Loucy (cell line): ENCODE measurements around the gene ATP6V0D1.

Experiments used
- H2AFZ ChIP-seq: fragments of 200-600 bp; sonication (generic); 2 replicates; pipeline ENCODE4 v1.6.0; 2016; ENCODE audit warnings: antibody characterized with exemption, mild to moderate bottlenecking, low read length, moderate library complexity
- H3F3A ChIP-seq: fragments of 200-600 bp; 2 replicates; pipeline ENCODE4 v1.6.0; 2016; ENCODE audit warnings: antibody characterized with exemption, low read depth, mild to moderate bottlenecking
- H3K27me3 ChIP-seq: fragments of 200-600 bp; sonication (generic); 2 replicates; pipeline ENCODE4 v1.6.1; 2014; ENCODE audit warnings: low read length, mild to moderate bottlenecking; ENCODE audit not compliant: insufficient read depth, poor library complexity, severe bottlenecking
- H3K36me3 ChIP-seq: fragments of 200-600 bp; sonication (generic); 2 replicates; pipeline ENCODE4 v1.6.1; 2016; ENCODE audit warnings: low read length; ENCODE audit not compliant: insufficient read depth
- H3K4me1 ChIP-seq: fragments of 200-600 bp; sonication (generic); 2 replicates; pipeline ENCODE4 v1.5.1; 2014; ENCODE audit warnings: low read length, mild to moderate bottlenecking; ENCODE audit not compliant: insufficient read depth, poor library complexity, severe bottlenecking
- H3K4me2 ChIP-seq: fragments of 200-600 bp; sonication (generic); 2 replicates; pipeline ENCODE4 v1.6.0; 2014; ENCODE audit warnings: antibody characterized with exemption, low read length, low read depth, mild to moderate bottlenecking; ENCODE audit not compliant: poor library complexity, severe bottlenecking
- H3K4me3 ChIP-seq: fragments of 200-600 bp; sonication (generic); 2 replicates; pipeline ENCODE4 v1.5.1; 2014; ENCODE audit warnings: low read length, mild to moderate bottlenecking, mixed read lengths; ENCODE audit not compliant: poor library complexity, severe bottlenecking
- H3K79me2 ChIP-seq: fragments of 200-600 bp; sonication (generic); 2 replicates; pipeline ENCODE4 v1.6.1; 2014; ENCODE audit warnings: low read length; ENCODE audit not compliant: insufficient read depth
- H3K9ac ChIP-seq: fragments of 200-600 bp; sonication (generic); 2 replicates; pipeline ENCODE4 v1.6.0; 2014; ENCODE audit warnings: mild to moderate bottlenecking, low read depth, low read length, moderate library complexity; ENCODE audit not compliant: poor library complexity, severe bottlenecking
- H3K9me2 ChIP-seq: fragments of 200-600 bp; sonication (generic); replicated peaks from 2 replicates; pipeline ENCODE4 v1.6.1; 2016; ENCODE audit warnings: low read depth, low read length, mixed read lengths
- H3K9me3 ChIP-seq: fragments of 200-600 bp; sonication (generic); 2 replicates; pipeline ENCODE4 v1.6.1; 2014; ENCODE audit warnings: mild to moderate bottlenecking, antibody characterized with exemption, low read length, low read depth; ENCODE audit not compliant: insufficient read depth
- H4K20me1 ChIP-seq: fragments of 200-600 bp; sonication (generic); 2 replicates; pipeline ENCODE4 v1.6.0; 2014; ENCODE audit warnings: antibody characterized with exemption, low read length, mild to moderate bottlenecking; ENCODE audit not compliant: insufficient read depth, poor library complexity, severe bottlenecking
- CTCF ChIP-seq: fragments of 200-600 bp; sonication (generic); conservative IDR thresholded peaks from 2 replicates; pipeline ENCODE4 v1.5.1; 2014; ENCODE audit warnings: mild to moderate bottlenecking, antibody characterized with exemption, low read length
- EZH2phosphoT487 ChIP-seq: fragments of 200-600 bp; IDR thresholded peaks from 2 replicates; pipeline ENCODE4 v1.6.1; 2018; ENCODE audit warnings: antibody characterized with exemption, mild to moderate bottlenecking, moderate library complexity, borderline replicate concordance

The ATP6V0D1 gene

GRCh38 chr16:67468731-67469130 lies 12.2 kb downstream of the ATP6V0D1 start:
- no peak for TF ChIP-seq CTCF
- peaks cover 9% of the 10 kb centered on the region; the same call in 1 of the 2 replicates for H3K79me2 ChIP-seq
- H3K27me3 ChIP-seq: no peaks in the 10 kb centered on the region
- H3K4me2 ChIP-seq: no peak overlapping the region
- no peaks in the 10 kb centered on the region for H3K9me3 ChIP-seq
- H3K36me3 ChIP-seq: no peaks in the 10 kb centered on the region
- H3F3A ChIP-seq: no peaks in the 10 kb centered on the region
- no peaks in the 10 kb centered on the region for H3K9me2 ChIP-seq
- H3K4me1 ChIP-seq: peaks cover 5% of the 10 kb centered on the region
- no peak overlapping the region for H3K4me3 ChIP-seq
- H2AFZ ChIP-seq: no peak overlapping the region
- H3K9ac ChIP-seq: no peak overlapping the region
- no peaks in the 10 kb centered on the region for H4K20me1 ChIP-seq

- H4K20me1 ChIP-seq: no peaks in the 10 kb centered on the region
- H3K9ac ChIP-seq: no peak overlapping the region
- H2AFZ ChIP-seq: no peak overlapping the region
- no peaks in the 10 kb centered on the region for H3F3A ChIP-seq
- H3K4me2 ChIP-seq: no peak overlapping the region
- peaks cover 5% of the 10 kb centered on the region for H3K4me1 ChIP-seq
- peaks cover 9% of the 10 kb centered on the region; the same call in 1 of the 2 replicates for H3K79me2 ChIP-seq
- no peaks in the 10 kb centered on the region for H3K27me3 ChIP-seq
- H3K4me3 ChIP-seq: no peak overlapping the region
- no peaks in the 10 kb centered on the region for H3K9me2 ChIP-seq
- H3K36me3 ChIP-seq: no peaks in the 10 kb centered on the region
- no peaks in the 10 kb centered on the region for H3K9me3 ChIP-seq
- TF ChIP-seq CTCF: no peak
- TF ChIP-seq EZH2phosphoT487: no peak
These were observed 14.4 kb downstream of the ATP6V0D1 start for GRCh38 chr16:67466581-67466980.

GRCh38 chr16:67464565-67464964 lies 16.4 kb downstream of the ATP6V0D1 start:
- Histone ChIP-seq H2AFZ (no peak overlapping the region), H3K79me2 (peaks cover 9% of the 10 kb centered on the region; the same call in 1 of the 2 replicates), H3K36me3 (no peaks in the 10 kb centered on the region), H3K9ac (no peak overlapping the region), H3K9me3 (no peaks in the 10 kb centered on the region), H3K4me3 (no peak overlapping the region), H3K9me2 (no peaks in the 10 kb centered on the region), H3K4me1 (peaks cover 5% of the 10 kb centered on the region), H3K27me3 (no peaks in the 10 kb centered on the region), H4K20me1 (no peaks in the 10 kb centered on the region), H3F3A (no peaks in the 10 kb centered on the region), H3K4me2 (no peak overlapping the region)
- no peak for TF ChIP-seq CTCF
